ENCODE data around the gene LPP.

- TF ChIP-seq, protein P1, sequence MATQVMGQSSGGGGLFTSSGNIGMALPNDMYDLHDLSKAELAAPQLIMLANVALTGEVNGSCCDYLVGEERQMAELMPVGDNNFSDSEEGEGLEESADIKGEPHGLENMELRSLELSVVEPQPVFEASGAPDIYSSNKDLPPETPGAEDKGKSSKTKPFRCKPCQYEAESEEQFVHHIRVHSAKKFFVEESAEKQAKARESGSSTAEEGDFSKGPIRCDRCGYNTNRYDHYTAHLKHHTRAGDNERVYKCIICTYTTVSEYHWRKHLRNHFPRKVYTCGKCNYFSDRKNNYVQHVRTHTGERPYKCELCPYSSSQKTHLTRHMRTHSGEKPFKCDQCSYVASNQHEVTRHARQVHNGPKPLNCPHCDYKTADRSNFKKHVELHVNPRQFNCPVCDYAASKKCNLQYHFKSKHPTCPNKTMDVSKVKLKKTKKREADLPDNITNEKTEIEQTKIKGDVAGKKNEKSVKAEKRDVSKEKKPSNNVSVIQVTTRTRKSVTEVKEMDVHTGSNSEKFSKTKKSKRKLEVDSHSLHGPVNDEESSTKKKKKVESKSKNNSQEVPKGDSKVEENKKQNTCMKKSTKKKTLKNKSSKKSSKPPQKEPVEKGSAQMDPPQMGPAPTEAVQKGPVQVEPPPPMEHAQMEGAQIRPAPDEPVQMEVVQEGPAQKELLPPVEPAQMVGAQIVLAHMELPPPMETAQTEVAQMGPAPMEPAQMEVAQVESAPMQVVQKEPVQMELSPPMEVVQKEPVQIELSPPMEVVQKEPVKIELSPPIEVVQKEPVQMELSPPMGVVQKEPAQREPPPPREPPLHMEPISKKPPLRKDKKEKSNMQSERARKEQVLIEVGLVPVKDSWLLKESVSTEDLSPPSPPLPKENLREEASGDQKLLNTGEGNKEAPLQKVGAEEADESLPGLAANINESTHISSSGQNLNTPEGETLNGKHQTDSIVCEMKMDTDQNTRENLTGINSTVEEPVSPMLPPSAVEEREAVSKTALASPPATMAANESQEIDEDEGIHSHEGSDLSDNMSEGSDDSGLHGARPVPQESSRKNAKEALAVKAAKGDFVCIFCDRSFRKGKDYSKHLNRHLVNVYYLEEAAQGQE (IDR thresholded peaks at IDR 0.05; ENCODE audit: low read depth) = no peak
- TF ChIP-seq, protein P2, sequence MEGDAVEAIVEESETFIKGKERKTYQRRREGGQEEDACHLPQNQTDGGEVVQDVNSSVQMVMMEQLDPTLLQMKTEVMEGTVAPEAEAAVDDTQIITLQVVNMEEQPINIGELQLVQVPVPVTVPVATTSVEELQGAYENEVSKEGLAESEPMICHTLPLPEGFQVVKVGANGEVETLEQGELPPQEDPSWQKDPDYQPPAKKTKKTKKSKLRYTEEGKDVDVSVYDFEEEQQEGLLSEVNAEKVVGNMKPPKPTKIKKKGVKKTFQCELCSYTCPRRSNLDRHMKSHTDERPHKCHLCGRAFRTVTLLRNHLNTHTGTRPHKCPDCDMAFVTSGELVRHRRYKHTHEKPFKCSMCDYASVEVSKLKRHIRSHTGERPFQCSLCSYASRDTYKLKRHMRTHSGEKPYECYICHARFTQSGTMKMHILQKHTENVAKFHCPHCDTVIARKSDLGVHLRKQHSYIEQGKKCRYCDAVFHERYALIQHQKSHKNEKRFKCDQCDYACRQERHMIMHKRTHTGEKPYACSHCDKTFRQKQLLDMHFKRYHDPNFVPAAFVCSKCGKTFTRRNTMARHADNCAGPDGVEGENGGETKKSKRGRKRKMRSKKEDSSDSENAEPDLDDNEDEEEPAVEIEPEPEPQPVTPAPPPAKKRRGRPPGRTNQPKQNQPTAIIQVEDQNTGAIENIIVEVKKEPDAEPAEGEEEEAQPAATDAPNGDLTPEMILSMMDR (IDR thresholded peaks at IDR 0.05 in 2 of 3, conservative IDR thresholded peaks at IDR 0.05 in 1 of 3; ENCODE audit: borderline replicate concordance in 1 of 3, insufficient read depth in 1 of 3, low read depth in 2 of 3, low read length in 2 of 3) = no peak
- TF ChIP-seq, protein P3, sequence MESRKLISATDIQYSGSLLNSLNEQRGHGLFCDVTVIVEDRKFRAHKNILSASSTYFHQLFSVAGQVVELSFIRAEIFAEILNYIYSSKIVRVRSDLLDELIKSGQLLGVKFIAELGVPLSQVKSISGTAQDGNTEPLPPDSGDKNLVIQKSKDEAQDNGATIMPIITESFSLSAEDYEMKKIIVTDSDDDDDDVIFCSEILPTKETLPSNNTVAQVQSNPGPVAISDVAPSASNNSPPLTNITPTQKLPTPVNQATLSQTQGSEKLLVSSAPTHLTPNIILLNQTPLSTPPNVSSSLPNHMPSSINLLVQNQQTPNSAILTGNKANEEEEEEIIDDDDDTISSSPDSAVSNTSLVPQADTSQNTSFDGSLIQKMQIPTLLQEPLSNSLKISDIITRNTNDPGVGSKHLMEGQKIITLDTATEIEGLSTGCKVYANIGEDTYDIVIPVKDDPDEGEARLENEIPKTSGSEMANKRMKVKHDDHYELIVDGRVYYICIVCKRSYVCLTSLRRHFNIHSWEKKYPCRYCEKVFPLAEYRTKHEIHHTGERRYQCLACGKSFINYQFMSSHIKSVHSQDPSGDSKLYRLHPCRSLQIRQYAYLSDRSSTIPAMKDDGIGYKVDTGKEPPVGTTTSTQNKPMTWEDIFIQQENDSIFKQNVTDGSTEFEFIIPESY (IDR thresholded peaks at IDR 0.05; ENCODE audit: extremely low read depth, insufficient replicate concordance, low read length) = no peak
- TF ChIP-seq YY1 (IDR thresholded peaks at IDR 0.05; ENCODE audit: extremely low read depth, insufficient replicate concordance, low read depth, low read length) (no peak), EZH2phosphoT487 (IDR thresholded peaks at IDR 0.05; ENCODE audit: borderline replicate concordance) (no peak), SIN3A (IDR thresholded peaks at IDR 0.05; ENCODE audit: low read depth) (no peak), POLR2A (IDR thresholded peaks at IDR 0.05; ENCODE audit: borderline replicate concordance, extremely low read depth, insufficient read depth, insufficient read length) (no peak), MAX (IDR thresholded peaks at IDR 0.05) (no peak), RAD21 (IDR thresholded peaks at IDR 0.05; ENCODE audit: low read depth) (no peak), JUND (IDR thresholded peaks at IDR 0.05) (no peak)
These were observed 65.2 kb downstream of the LPP start for GRCh38 chr3:188219147-188219546.
